Measurements from ENCODE around the gene ATAT1. TPM values are rescaled to one million over a fixed set of nuclear protein-coding genes. Genes with fewer than 3 reads are reported as not detected.
A peak's percentile ranks its signal among the peaks of the same experiment; 100 is the strongest.

The ATAT1 gene
- total and polyA plus RNA-seq, 10 of the 15 experiments (the other 5 are each of a cell fraction or from before 2014, with no cell fraction given), result 1.1 to 14.2 (median 6.9) TPM

DNA sequence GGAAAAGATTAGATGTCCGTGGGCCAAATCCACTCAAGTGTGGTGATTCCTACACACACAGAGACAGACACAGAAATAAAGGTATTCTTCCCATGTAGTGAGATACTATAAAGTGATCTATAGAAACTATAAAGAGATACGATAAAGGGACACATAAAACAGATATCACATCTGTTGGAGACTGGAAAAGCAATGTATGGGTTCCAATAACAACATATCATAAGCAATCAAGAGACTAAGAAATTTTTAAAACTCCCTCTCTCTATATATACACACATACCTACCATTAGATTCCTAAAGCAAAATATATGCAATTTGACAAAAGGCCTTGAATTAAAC lies 14.8 kb upstream of the ATAT1 start:
- Histone ChIP-seq H3K9me3 (replicated peaks; ENCODE audit: control insufficient read depth, insufficient read depth, low read length) (no peaks in the 10 kb centered on the region; the same call in 2 of the 3 replicates), H3K79me2 (ENCODE audit: control insufficient read depth, insufficient read depth, low read length) (peaks cover 37% of the 10 kb centered on the region), H3K27me3 (replicated peaks in 1 of 2; ENCODE audit: control insufficient read depth in 2 of 2, insufficient read depth in 2 of 2, low read length in 1 of 2) (no peaks in the 10 kb centered on the region), H3K36me3 (ENCODE audit: control insufficient read depth in 2 of 2, insufficient read depth in 2 of 2, low read length in 1 of 2) (peaks cover 3 to 56% of the 10 kb centered on the region in 2 experiments), H3K4me1 (ENCODE audit: control insufficient read depth, insufficient read depth, low read length) (peaks cover 3% of the 10 kb centered on the region), H4K20me1 (ENCODE audit: control insufficient read depth, insufficient read depth) (0 out of 2 replicates have a peak, but pooled peaks cover 8% of the 10 kb centered on the region), H3K27ac (ENCODE audit: control insufficient read depth, insufficient read depth) (no peak overlapping the region), H3K4me3 (no peak overlapping the region), H3K9ac (ENCODE audit: control insufficient read depth, insufficient read depth, low read length) (no peak overlapping the region), H2AFZ (ENCODE audit: control insufficient read depth, low read depth, low read length) (no peak overlapping the region), H3K4me2 (ENCODE audit: control insufficient read depth, insufficient read depth) (no peak overlapping the region)
- DNase-seq (ENCODE audit: low read depth, low spot score) (no peak), ATAC-seq (no peak), FAIRE-seq (no peak)
- ChIA-PET SMC1A (ENCODE audit: uncharacterized antibody, unreplicated experiment) (interaction anchor here (1.9 to 3.5 kb wide), 3 partner anchors 11 to 129 kb away, joined by 7 to 16 read pairs (median 11); no protein-coding TSS in a partner anchor), CTCF (interaction anchor here (1.6 to 4.2 kb wide), 8 partner anchors 14 to 130 kb away, joined by 7 to 41 read pairs (median 12); partner anchors contain the start of gene DHX16), POLR2A (interaction anchor here (1.0 to 2.0 kb wide), 3 partner anchors 11 to 35 kb away, joined by 3 to 10 read pairs (median 7); partner anchors contain the start of gene C6orf136), RAD21 (ENCODE audit: unreplicated experiment) (interaction anchor here (0.9 to 2.2 kb wide), 2 partner anchors 119 to 130 kb away, joined by 3 to 7 read pairs; no protein-coding TSS in a partner anchor)
- BruUV-seq (replicated peaks), result no TSS peak
- WGBS (ENCODE audit: insufficient coverage, insufficient replicate concordance, low lambda C conversion rate, missing lambda C conversion rate), result 69% methylated on average over 2 of the region's 2 CpGs
- intact Hi-C loops (cut with micrococcal nuclease; ENCODE audit: unreplicated experiment) (no loop called here), in situ Hi-C loops (cut with MboI) (no loop called here)
- no peak for TF ChIP-seq EGR1 (IDR thresholded peaks at IDR 0.05; ENCODE audit: borderline replicate concordance in 1 of 2, low read depth in 2 of 2, low read length in 2 of 2)
- TF ChIP-seq NFXL1 (IDR thresholded peaks at IDR 0.05; ENCODE audit: borderline replicate concordance), result no peak
- TF ChIP-seq SREBF1 (IDR thresholded peaks at IDR 0.05; ENCODE audit: low read length), result no peak
- no peak for TF ChIP-seq SP1 (IDR thresholded peaks at IDR 0.05; ENCODE audit: low read depth, low read length)
- TF ChIP-seq PML (IDR thresholded peaks at IDR 0.05; ENCODE audit: low read length), result no peak

DNA sequence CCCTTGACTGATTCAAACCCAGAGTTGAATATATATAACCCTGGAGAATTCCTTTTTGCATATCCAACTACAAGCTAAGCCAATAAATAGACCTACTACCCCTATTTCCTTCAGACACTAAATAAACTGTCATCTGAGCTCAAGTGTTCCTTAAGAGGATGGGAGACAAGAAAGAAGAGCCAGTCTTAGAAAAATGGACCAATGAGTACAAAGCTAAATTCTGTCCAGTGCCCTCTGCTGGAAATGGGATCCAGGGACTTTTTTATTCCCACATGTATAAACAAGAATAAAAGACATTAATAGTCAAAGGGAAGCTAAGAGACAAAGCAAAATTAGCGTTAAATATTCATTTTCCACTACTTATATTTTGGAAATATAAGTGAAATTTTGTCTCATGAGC lies 14.5 kb upstream of the ATAT1 start:
- H3K4me3 ChIP-seq, result no peak overlapping the region
- H3K4me2 ChIP-seq (ENCODE audit: control insufficient read depth, insufficient read depth), result peak overlapping the region; percentile 39
- H3K27me3 ChIP-seq (replicated peaks in 1 of 2; ENCODE audit: control insufficient read depth in 2 of 2, insufficient read depth in 2 of 2, low read length in 1 of 2), result no peaks in the 10 kb centered on the region
- no peak overlapping the region for H3K27ac ChIP-seq (ENCODE audit: control insufficient read depth, insufficient read depth)
- H3K36me3 ChIP-seq (ENCODE audit: control insufficient read depth in 2 of 2, insufficient read depth in 2 of 2, low read length in 1 of 2), result peaks cover 3 to 53% of the 10 kb centered on the region in 2 experiments
- 100% methylated on average over 1 of the region's 1 CpG for WGBS (ENCODE audit: insufficient coverage, insufficient replicate concordance, low lambda C conversion rate, missing lambda C conversion rate)
- no peak for FAIRE-seq
- ChIA-PET SMC1A (ENCODE audit: uncharacterized antibody, unreplicated experiment) (interaction anchor here (1.6 to 3.5 kb wide), 7 partner anchors 12 to 129 kb away, joined by 3 to 16 read pairs (median 7); no protein-coding TSS in a partner anchor), POLR2A (interaction anchor here (0.6 to 2.0 kb wide), 9 partner anchors 11 to 534 kb away, joined by 3 to 11 read pairs (median 6); partner anchors contain the start of genes C6orf136, GNL1 and PRR3), RAD21 (ENCODE audit: unreplicated experiment) (interaction anchor here (0.9 to 2.2 kb wide), 4 partner anchors 41 to 130 kb away, joined by 3 to 7 read pairs (median 6); partner anchors contain the start of gene ABCF1), CTCF (interaction anchor here (1.0 to 4.2 kb wide), 12 partner anchors 7 to 130 kb away, joined by 3 to 41 read pairs (median 11); partner anchors contain the start of gene DHX16)
- intact Hi-C loops (cut with micrococcal nuclease; ENCODE audit: unreplicated experiment) (no loop called here), in situ Hi-C loops (cut with MboI) (no loop called here)
- peaks cover 3% of the 10 kb centered on the region for H3K4me1 ChIP-seq (ENCODE audit: control insufficient read depth, insufficient read depth, low read length)
- no peak for DNase-seq (ENCODE audit: low read depth, low spot score)
- 0 out of 2 replicates have a peak, but pooled peaks cover 8% of the 10 kb centered on the region for H4K20me1 ChIP-seq (ENCODE audit: control insufficient read depth, insufficient read depth)
- TF ChIP-seq, protein P1, sequence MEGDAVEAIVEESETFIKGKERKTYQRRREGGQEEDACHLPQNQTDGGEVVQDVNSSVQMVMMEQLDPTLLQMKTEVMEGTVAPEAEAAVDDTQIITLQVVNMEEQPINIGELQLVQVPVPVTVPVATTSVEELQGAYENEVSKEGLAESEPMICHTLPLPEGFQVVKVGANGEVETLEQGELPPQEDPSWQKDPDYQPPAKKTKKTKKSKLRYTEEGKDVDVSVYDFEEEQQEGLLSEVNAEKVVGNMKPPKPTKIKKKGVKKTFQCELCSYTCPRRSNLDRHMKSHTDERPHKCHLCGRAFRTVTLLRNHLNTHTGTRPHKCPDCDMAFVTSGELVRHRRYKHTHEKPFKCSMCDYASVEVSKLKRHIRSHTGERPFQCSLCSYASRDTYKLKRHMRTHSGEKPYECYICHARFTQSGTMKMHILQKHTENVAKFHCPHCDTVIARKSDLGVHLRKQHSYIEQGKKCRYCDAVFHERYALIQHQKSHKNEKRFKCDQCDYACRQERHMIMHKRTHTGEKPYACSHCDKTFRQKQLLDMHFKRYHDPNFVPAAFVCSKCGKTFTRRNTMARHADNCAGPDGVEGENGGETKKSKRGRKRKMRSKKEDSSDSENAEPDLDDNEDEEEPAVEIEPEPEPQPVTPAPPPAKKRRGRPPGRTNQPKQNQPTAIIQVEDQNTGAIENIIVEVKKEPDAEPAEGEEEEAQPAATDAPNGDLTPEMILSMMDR (IDR thresholded peaks at IDR 0.05 in 2 of 3, conservative IDR thresholded peaks at IDR 0.05 in 1 of 3; ENCODE audit: control insufficient read depth in 2 of 3, extremely low read depth in 1 of 3, insufficient read depth in 1 of 3, low read depth in 3 of 3, low read length in 3 of 3), result peak in 1 of 3 experiments; percentile 8; a peak in 1 of 6 replicates
- TF ChIP-seq BMI1 (IDR thresholded peaks at IDR 0.05; ENCODE audit: borderline replicate concordance), result no peak
- no peak for ATAC-seq
- no peak overlapping the region for H3K9ac ChIP-seq (ENCODE audit: control insufficient read depth, insufficient read depth, low read length)
- H3K9me3 ChIP-seq (replicated peaks; ENCODE audit: control insufficient read depth, insufficient read depth, low read length), result no peaks in the 10 kb centered on the region; the same call in 2 of the 3 replicates
- H2AFZ ChIP-seq (ENCODE audit: control insufficient read depth, low read depth, low read length), result no peak overlapping the region
- BruUV-seq (replicated peaks), result no TSS peak
- H3K79me2 ChIP-seq (ENCODE audit: control insufficient read depth, insufficient read depth, low read length), result peaks cover 39% of the 10 kb centered on the region

All from GM12878 (cell line).